Mucosa of rectum (tissue), 2 donors: ENCODE data around the gene YDJC.
"Not testable (repeated sequence)": the region's sequence is repeated elsewhere in the genome, so short reads cannot be mapped to it uniquely, and the experiment has no call there.

Experiments
- H3K27ac ChIP-seq, 2 donors: one replicate each; pipeline ENCODE4 v1.7.0; 2013; ENCODE audit warnings: inconsistent platforms in 2 of 2, low read depth in 2 of 2, low read length in 2 of 2
- H3K27me3 ChIP-seq, 2 donors: one replicate each; pipeline ENCODE4 v1.7.0; 2013; ENCODE audit warnings: low read length in 2 of 2; ENCODE audit not compliant: control insufficient read depth in 2 of 2, insufficient read depth in 2 of 2
- H3K36me3 ChIP-seq, 2 donors: one replicate each; pipeline ENCODE4 v1.7.0; 2013; ENCODE audit warnings: low read length in 2 of 2; ENCODE audit not compliant: control insufficient read depth in 2 of 2, insufficient read depth in 2 of 2
- H3K4me1 ChIP-seq, 2 donors: one replicate each; pipeline ENCODE4 v1.7.0; 2013; ENCODE audit warnings: low read length in 2 of 2, mild to moderate bottlenecking in 1 of 2; ENCODE audit not compliant: control insufficient read depth in 2 of 2, insufficient read depth in 2 of 2
- H3K4me3 ChIP-seq, 2 donors: one replicate each; pipeline ENCODE4 v1.7.0; 2013; ENCODE audit warnings: low read length in 2 of 2
- H3K9ac ChIP-seq, 2 donors: one replicate each; pipeline ENCODE4 v1.7.0; 2013; ENCODE audit warnings: low read length in 2 of 2, low read depth in 1 of 2, mild to moderate bottlenecking in 1 of 2
- H3K9me3 ChIP-seq, 2 donors: one replicate each; pipeline ENCODE4 v1.7.0; 2013; ENCODE audit warnings: low read length in 2 of 2; ENCODE audit not compliant: control insufficient read depth in 2 of 2
- donor health status: healthy.
- donor health status: Normal muscosa, but diverticular disease.

YDJC gene

DNA sequence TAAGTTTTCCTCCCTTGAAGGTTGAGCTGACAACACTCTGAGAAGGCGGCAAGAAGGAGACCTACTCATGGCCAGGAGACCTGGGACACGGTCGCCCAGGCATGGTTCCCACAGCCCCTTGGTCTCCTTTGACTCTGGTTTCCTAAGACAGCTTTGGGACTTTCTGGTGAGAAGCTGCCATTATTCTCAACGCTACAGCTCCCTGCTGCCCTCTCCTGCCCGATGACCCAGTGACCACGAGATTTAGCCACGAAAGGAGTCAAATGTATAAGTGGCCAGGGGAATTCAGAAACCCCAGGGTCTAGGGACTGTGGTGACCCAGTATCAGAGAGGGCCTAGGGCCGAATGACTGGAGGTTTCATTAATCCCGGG is 11.6 kb upstream of the YDJC start:
- H3K9ac ChIP-seq, result peak overlapping the region; percentile 63
- peak overlapping the region; percentile 65 to 68 for H3K4me3 ChIP-seq
- H3K9me3 ChIP-seq, result no peaks in the 10 kb centered on the region
- H3K27me3 ChIP-seq, result no peaks in the 10 kb centered on the region
- peaks cover 0 to 11% of the 10 kb centered on the region in 2 donors for H3K36me3 ChIP-seq
- peaks cover 18% of the 10 kb centered on the region in 2 donors for H3K4me1 ChIP-seq
- peak overlapping the region; percentile 40 to 54 for H3K27ac ChIP-seq

DNA sequence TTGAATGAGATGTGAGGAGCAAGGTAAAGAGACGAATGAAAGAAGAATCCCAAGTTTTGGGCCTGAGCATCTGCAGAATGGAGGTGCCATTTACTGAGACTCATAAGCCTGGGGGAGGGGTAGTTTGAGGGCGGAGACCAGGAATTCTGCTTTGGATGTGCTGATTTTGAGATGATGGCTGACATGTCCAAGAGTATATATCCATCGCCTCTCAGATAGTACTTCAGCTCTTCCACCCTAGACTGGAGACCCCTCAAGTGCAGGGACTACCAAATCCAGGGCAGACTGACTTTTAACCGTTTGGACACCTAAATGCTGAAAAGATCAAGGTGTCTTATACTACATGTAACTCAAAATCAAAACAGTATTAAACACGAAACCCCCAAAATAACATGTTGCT is 11.0 kb upstream of the YDJC start:
- H3K4me3 ChIP-seq, result no peak overlapping the region
- no peak overlapping the region for H3K27ac ChIP-seq
- H3K9ac ChIP-seq, result peak overlapping the region in 1 of 2 donors; percentile 63

DNA sequence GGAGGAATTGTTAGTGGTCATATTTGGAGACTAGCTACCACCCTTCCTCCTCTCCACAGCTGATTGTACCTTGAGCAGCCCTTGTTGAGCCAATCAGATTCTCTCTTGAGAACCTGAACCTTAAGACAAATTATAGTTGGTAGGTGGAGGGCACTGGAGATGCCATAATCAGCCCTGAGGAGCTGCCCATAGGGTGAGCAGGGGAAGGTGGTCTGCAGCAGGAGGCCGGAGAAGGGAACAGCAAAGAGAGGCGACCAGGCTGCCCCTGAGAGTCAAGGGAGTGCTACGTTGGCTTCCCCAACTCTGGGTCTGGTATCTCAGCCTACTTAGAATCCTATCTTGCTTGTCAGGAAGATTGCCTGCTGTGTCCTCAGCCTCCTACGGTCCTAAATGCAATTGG is 9.5 kb upstream of the YDJC start:
- no peak overlapping the region for H3K27ac ChIP-seq
- H3K9ac ChIP-seq, result no peak overlapping the region
- no peak overlapping the region for H3K4me3 ChIP-seq
- H3K4me1 ChIP-seq, result peaks cover 17 to 18% of the 10 kb centered on the region in 2 donors
- H3K9me3 ChIP-seq, result no peaks in the 10 kb centered on the region
- no peaks in the 10 kb centered on the region for H3K27me3 ChIP-seq
- peaks cover 0 to 6% of the 10 kb centered on the region in 2 donors for H3K36me3 ChIP-seq

More for the DNA sequence above, 11.0 kb upstream of the YDJC start:
- H3K36me3 ChIP-seq, result peaks cover 0 to 11% of the 10 kb centered on the region in 2 donors
- H3K4me1 ChIP-seq, result peaks cover 17 to 18% of the 10 kb centered on the region in 2 donors
- H3K9me3 ChIP-seq, result no peaks in the 10 kb centered on the region
- no peaks in the 10 kb centered on the region for H3K27me3 ChIP-seq

DNA sequence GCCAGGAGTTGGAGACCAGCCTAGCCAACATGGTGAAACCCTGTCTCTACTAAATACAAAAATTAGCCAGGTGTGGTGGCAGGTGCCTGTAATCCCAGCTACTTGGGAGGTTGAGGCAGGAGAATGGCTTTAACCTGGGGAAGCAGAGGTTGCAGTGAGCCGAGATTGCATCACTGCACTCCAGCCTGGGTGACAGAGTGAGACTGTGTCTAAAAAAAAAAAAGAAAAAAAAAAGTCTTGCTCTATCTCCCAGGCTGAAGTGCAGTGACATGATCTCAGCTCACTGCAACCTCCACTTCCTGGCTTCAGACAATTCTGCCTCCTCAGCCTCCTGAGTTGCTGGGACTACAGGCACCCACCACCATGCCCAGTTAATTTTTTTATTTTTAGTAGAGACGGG is 7.6 kb upstream of the YDJC start:
- not testable (repeated sequence) for H3K36me3 ChIP-seq, H3K27me3 ChIP-seq, H3K27ac ChIP-seq, H3K9ac ChIP-seq, H3K9me3 ChIP-seq, H3K4me3 ChIP-seq
- peaks cover 7 to 10% of the 10 kb centered on the region in 2 donors for H3K4me1 ChIP-seq

DNA sequence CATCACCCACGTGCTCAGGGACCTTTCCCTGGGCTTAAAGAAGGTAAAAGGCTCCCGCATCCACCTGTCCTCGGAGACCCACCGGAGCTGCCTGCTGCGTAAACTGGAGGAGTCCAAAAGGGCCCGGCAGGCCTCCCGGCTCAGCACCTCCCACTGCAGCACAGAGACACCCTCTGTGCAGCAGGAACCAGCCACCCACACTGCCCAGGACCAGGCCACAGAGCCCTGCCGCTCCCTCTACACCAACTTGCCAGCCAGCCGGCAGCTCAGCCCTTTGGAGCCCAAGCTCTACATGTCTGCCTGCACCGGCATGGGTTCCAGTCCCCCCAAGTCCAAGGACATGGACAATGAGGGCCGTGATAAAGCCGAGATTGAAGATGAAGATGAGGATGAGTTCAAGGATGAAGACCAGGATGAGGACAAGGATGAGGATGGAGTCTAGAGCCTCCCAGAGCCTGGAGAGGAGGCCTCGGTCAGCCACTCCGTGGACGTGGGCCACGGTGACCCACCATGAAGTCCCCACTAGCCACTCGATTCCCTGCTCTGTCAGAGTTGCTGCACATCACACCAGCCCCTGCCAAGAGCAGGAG is 6.9 kb upstream of the YDJC start:
- no peaks in the 10 kb centered on the region for H3K36me3 ChIP-seq
- no peaks in the 10 kb centered on the region for H3K9me3 ChIP-seq
- no peak overlapping the region for H3K27ac ChIP-seq
- no peak overlapping the region for H3K9ac ChIP-seq
- H3K4me1 ChIP-seq, result peaks cover 7% of the 10 kb centered on the region in 2 donors
- H3K4me3 ChIP-seq, result no peak overlapping the region
- no peaks in the 10 kb centered on the region for H3K27me3 ChIP-seq

DNA sequence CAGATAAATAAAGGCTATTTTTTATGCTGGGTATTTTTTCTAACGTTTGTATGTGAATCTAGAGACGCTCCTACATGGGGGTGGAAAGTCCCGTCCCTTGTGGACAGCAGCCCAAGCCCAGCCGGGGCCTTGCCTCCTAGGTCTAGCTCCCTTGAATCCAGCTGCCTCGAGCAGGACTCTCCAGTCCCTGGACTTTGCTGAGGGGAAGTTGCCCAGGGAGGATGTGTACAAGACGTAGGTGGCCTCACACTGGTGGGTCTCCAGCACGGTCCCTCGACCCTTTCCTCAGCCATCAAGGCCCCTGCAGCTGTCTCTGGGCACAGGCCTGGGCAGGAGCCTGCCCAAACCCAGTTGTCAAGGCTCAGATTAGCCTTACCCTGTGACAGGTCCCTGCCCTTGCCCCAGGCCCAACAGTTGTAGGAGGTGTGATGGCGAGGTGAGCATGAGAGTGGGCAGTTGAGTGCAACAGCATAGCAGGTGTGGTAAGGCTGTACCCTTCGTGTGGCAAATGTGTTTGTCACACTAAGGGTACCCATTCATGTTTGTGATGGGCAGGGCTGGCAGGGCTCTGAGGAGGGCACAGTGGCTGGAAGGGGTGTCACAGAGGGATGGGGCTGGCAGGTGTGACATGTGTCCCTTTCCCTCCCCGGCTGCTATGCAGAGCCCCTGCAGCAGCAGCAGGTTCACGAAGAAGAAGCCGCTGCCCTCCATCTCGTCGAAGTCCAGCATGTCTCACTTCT is 6.1 kb upstream of the YDJC start:
- Histone ChIP-seq H3K4me3 (no peak overlapping the region), H3K9me3 (no peaks in the 10 kb centered on the region), H3K4me1 (no peaks in the 10 kb centered on the region), H3K27ac (no peak overlapping the region), H3K27me3 (no peaks in the 10 kb centered on the region), H3K36me3 (no peaks in the 10 kb centered on the region), H3K9ac (no peak overlapping the region)

DNA sequence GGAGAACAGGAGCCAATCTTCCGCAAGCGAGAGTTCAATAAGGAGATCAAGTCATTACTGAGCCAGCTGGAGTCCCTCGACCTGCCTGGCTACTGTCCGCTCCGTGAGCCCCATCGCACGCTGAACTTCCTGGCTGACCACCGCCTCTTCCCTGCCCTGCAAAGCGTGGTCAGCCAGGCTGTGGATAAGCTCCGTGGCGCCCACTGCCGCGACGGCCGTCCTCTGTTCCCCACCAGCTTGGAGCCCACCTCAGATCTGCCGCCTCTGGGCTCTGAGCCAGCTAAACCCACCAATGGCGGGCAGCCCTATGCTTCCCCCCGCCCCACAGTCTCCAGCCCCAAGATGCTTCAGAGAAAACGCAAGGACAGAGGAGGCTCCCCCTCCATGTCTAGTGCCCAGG is 5.0 kb upstream of the YDJC start:
- Histone ChIP-seq H3K4me3 (no peak overlapping the region), H3K9ac (no peak overlapping the region), H3K27me3 (no peaks in the 10 kb centered on the region), H3K36me3 (no peaks in the 10 kb centered on the region), H3K9me3 (no peaks in the 10 kb centered on the region), H3K27ac (no peak overlapping the region), H3K4me1 (no peaks in the 10 kb centered on the region)

DNA sequence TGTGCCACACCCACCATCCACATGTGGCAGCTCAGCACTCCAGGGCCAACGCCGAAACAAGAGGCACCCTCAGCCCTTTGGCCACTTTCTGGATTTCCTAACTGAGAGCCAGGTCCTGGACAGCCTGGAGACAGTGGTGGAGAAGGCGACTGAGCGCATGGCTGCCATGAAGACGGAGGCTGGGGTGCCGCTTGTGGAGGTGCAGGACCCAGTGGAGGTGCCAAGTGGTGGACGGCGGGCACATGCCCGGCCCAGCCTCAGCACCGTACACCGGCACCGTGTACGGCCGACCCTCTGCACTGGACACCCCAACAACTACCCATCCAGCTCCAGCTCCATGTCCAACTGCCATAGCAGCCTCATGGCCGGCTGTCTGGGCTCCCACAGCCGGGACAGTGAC is 4.3 kb upstream of the YDJC start:
- peaks cover under 1 to 2% of the 10 kb centered on the region in 2 donors for H3K4me1 ChIP-seq
- no peak overlapping the region for H3K4me3 ChIP-seq
- H3K27ac ChIP-seq, result no peak overlapping the region
- H3K36me3 ChIP-seq, result no peaks in the 10 kb centered on the region
- H3K9ac ChIP-seq, result no peak overlapping the region
- H3K27me3 ChIP-seq, result no peaks in the 10 kb centered on the region
- no peaks in the 10 kb centered on the region for H3K9me3 ChIP-seq

DNA sequence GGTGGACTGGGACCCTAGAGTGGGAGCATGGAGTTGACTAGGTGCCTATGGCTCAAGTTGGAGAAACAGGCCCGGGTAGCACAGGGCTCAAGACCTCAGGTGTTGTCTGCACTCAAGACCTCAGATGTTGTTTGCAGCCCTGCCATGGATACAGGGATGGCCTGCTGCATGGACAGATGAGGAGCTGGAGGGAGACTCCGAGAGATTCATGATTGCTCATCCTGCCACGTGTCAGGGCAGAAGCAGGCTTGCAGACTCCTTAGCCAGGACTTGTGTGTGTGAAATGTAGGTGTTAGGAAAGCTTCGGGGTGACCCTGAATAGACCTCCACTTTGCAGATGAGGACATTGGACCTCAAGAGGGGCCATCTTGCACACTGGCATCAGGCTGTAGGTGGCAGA is 3.7 kb upstream of the YDJC start:
- Histone ChIP-seq H3K4me3 (no peak overlapping the region), H3K27ac (no peak overlapping the region), H3K9me3 (no peaks in the 10 kb centered on the region), H3K4me1 (peaks cover 3 to 5% of the 10 kb centered on the region in 2 donors), H3K27me3 (no peaks in the 10 kb centered on the region), H3K36me3 (no peaks in the 10 kb centered on the region), H3K9ac (no peak overlapping the region)

DNA sequence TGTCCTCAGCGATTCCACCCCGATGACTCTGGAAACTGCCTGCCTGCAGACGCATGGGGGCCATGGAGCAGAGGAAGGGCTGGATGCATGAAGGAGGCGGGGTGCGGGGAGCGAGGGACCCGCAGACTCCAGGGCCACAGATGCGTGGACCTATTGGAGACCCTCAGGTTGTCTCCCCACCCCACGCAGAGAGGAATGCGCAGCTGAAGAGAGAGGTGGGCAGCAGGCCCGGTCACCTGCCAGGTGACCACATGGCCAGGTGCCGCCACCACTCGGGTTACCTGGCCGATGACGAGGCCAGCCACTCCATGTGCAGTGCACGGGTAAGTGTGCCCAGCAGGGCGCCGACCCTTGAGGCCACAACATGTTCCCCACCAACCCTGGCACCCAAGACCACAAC is 3.1 kb upstream of the YDJC start:
- H3K27ac ChIP-seq, result no peak overlapping the region

More for the DNA sequence above, 3.1 kb upstream of the YDJC start:
- Histone ChIP-seq H3K4me3 (no peak overlapping the region), H3K36me3 (peaks cover 0 to 5% of the 10 kb centered on the region in 2 donors), H3K4me1 (peaks cover 5 to 8% of the 10 kb centered on the region in 2 donors), H3K9ac (no peak overlapping the region), H3K9me3 (no peaks in the 10 kb centered on the region), H3K27me3 (no peaks in the 10 kb centered on the region)
